ENCODE measurements around the gene SAYSD1.
A peak's percentile ranks its signal among the peaks of the same experiment; 100 is the strongest.
"Not testable (repeated sequence)": the region's sequence is repeated elsewhere in the genome, so short reads cannot be mapped to it uniquely, and the experiment has no call there.

The SAYSD1 gene
- 17.5 to 46.0 (median 24.8) reads per million in 9 experiments for total RNA-seq

GRCh38 chr6:39114704-39115599 is at the start of gene SAYSD1:
TSS of gene SAYSD1 (minus strand) at chr6:39115186. CDS start at chr6:39115089, 97 bp downstream.
- peak; percentile 88 to 91 (median 89) for DNase-seq

GRCh38 chr6:39157511-39157910 is 42.5 kb upstream of the SAYSD1 start:
- no peak overlapping the region for H3K27ac Mint-ChIP-seq
- no peak overlapping the region for H3K4me3 Mint-ChIP-seq
- DNase-seq (no peak), ATAC-seq (replicated peaks) (no peak)
- H3K9me3 Mint-ChIP-seq, result peaks cover 0 to 1% of the 10 kb centered on the region in 2 donors
- H3K27me3 Mint-ChIP-seq, result peaks cover 10 to 35% of the 10 kb centered on the region in 2 donors
- H3K36me3 Mint-ChIP-seq (ENCODE audit: insufficient read depth), result no peaks in the 10 kb centered on the region
- no peaks in the 10 kb centered on the region for H3K4me1 Mint-ChIP-seq (ENCODE audit: low read depth in 2 of 2)

More at GRCh38 chr6:39114704-39115599, at the start of gene SAYSD1:
- Mint-ChIP-seq H3K27ac (peak within 1 kb of the TSS; percentile 90 to 93), H3K27me3 (no peaks in the 10 kb centered on the region), H3K4me1 (ENCODE audit: low read depth in 2 of 2) (peaks cover 25 to 34% of the 10 kb centered on the region in 2 donors), H3K9me3 (no peaks in the 10 kb centered on the region), H3K4me3 (peak within 1 kb of the TSS; percentile 89 to 95), H3K36me3 (ENCODE audit: insufficient read depth) (peaks cover 7% of the 10 kb centered on the region)
- peak; percentile 89 for ATAC-seq (replicated peaks)

- no peak for DNase-seq
- Mint-ChIP-seq H3K9me3 (peaks cover 0 to 1% of the 10 kb centered on the region in 2 donors), H3K4me1 (ENCODE audit: low read depth in 2 of 2) (no peaks in the 10 kb centered on the region), H3K36me3 (ENCODE audit: insufficient read depth) (no peaks in the 10 kb centered on the region), H3K4me3 (no peak overlapping the region), H3K27me3 (peaks cover 17 to 42% of the 10 kb centered on the region in 2 donors), H3K27ac (no peak overlapping the region)
- no peak for ATAC-seq (replicated peaks)
Measured at GRCh38 chr6:39156801-39157200, 41.8 kb upstream of the SAYSD1 start.

- Mint-ChIP-seq H3K36me3 (ENCODE audit: insufficient read depth) (no peaks in the 10 kb centered on the region), H3K27me3 (peaks cover 23 to 50% of the 10 kb centered on the region in 2 donors), H3K9me3 (peaks cover 0 to 1% of the 10 kb centered on the region in 2 donors), H3K27ac (no peak overlapping the region), H3K4me3 (no peak overlapping the region), H3K4me1 (ENCODE audit: low read depth in 2 of 2) (no peaks in the 10 kb centered on the region)
- DNase-seq, result no peak
- ATAC-seq (replicated peaks), result no peak
Measured at GRCh38 chr6:39154705-39155104, 39.7 kb upstream of the SAYSD1 start.

GRCh38 chr6:39153766-39154397 is 38.9 kb upstream of the SAYSD1 start:
- H3K9me3 Mint-ChIP-seq, result no peaks in the 10 kb centered on the region
- ATAC-seq (replicated peaks) (no peak), DNase-seq (no peak)
- no peak overlapping the region for H3K27ac Mint-ChIP-seq
- peaks cover 31 to 58% of the 10 kb centered on the region in 2 donors for H3K27me3 Mint-ChIP-seq
- H3K36me3 Mint-ChIP-seq (ENCODE audit: insufficient read depth), result no peaks in the 10 kb centered on the region
- no peaks in the 10 kb centered on the region for H3K4me1 Mint-ChIP-seq (ENCODE audit: low read depth in 2 of 2)
- no peak overlapping the region for H3K4me3 Mint-ChIP-seq

- no peak for ATAC-seq (replicated peaks)
Measured at GRCh38 chr6:39152262-39152661, 37.3 kb upstream of the SAYSD1 start.

GRCh38 chr6:39151211-39151610 is 36.2 kb upstream of the SAYSD1 start:
- no peak for DNase-seq
- Mint-ChIP-seq H3K4me1 (ENCODE audit: low read depth in 2 of 2) (no peaks in the 10 kb centered on the region), H3K4me3 (no peak overlapping the region), H3K27me3 (peaks cover 38 to 63% of the 10 kb centered on the region in 2 donors), H3K36me3 (ENCODE audit: insufficient read depth) (no peaks in the 10 kb centered on the region), H3K27ac (no peak overlapping the region), H3K9me3 (no peaks in the 10 kb centered on the region)
- ATAC-seq (replicated peaks), result no peak

More at GRCh38 chr6:39152262-39152661, 37.3 kb upstream of the SAYSD1 start:
- Mint-ChIP-seq H3K27ac (no peak overlapping the region), H3K36me3 (ENCODE audit: insufficient read depth) (no peaks in the 10 kb centered on the region), H3K4me1 (ENCODE audit: low read depth in 2 of 2) (no peaks in the 10 kb centered on the region), H3K9me3 (no peaks in the 10 kb centered on the region), H3K4me3 (no peak overlapping the region), H3K27me3 (peaks cover 36 to 60% of the 10 kb centered on the region in 2 donors)
- DNase-seq, result no peak

- peaks cover 50 to 61% of the 10 kb centered on the region in 2 donors for H3K27me3 Mint-ChIP-seq
- no peak overlapping the region for H3K4me3 Mint-ChIP-seq
- no peak for DNase-seq
- ATAC-seq (replicated peaks), result no peak
- H3K9me3 Mint-ChIP-seq, result peaks cover 0 to 3% of the 10 kb centered on the region in 2 donors
- no peak overlapping the region for H3K27ac Mint-ChIP-seq
- H3K4me1 Mint-ChIP-seq (ENCODE audit: low read depth in 2 of 2), result no peaks in the 10 kb centered on the region
- no peaks in the 10 kb centered on the region for H3K36me3 Mint-ChIP-seq (ENCODE audit: insufficient read depth)
Measured at GRCh38 chr6:39144481-39145173, 29.6 kb upstream of the SAYSD1 start.

- DNase-seq, result no peak
- H3K27ac Mint-ChIP-seq, result no peak overlapping the region
Measured at GRCh38 chr6:39143238-39143930, 28.4 kb upstream of the SAYSD1 start.

GRCh38 chr6:39140556-39141167 is 25.7 kb upstream of the SAYSD1 start:
- ATAC-seq (replicated peaks), result no peak
- H3K27me3 Mint-ChIP-seq, result peaks cover 31 to 35% of the 10 kb centered on the region in 2 donors
- no peaks in the 10 kb centered on the region for H3K4me1 Mint-ChIP-seq (ENCODE audit: low read depth in 2 of 2)
- H3K27ac Mint-ChIP-seq, result no peak overlapping the region
- peaks cover 0 to 5% of the 10 kb centered on the region in 2 donors for H3K9me3 Mint-ChIP-seq
- DNase-seq, result no peak
- no peaks in the 10 kb centered on the region for H3K36me3 Mint-ChIP-seq (ENCODE audit: insufficient read depth)
- no peak overlapping the region for H3K4me3 Mint-ChIP-seq

More at GRCh38 chr6:39143238-39143930, 28.4 kb upstream of the SAYSD1 start:
- no peaks in the 10 kb centered on the region for H3K4me1 Mint-ChIP-seq (ENCODE audit: low read depth in 2 of 2)
- no peaks in the 10 kb centered on the region for H3K36me3 Mint-ChIP-seq (ENCODE audit: insufficient read depth)
- no peak overlapping the region for H3K4me3 Mint-ChIP-seq
- no peak for ATAC-seq (replicated peaks)
- peaks cover 39 to 49% of the 10 kb centered on the region in 2 donors for H3K27me3 Mint-ChIP-seq
- peaks cover 0 to 3% of the 10 kb centered on the region in 2 donors for H3K9me3 Mint-ChIP-seq

- H3K27ac Mint-ChIP-seq, result no peak overlapping the region
- H3K27me3 Mint-ChIP-seq, result peaks cover 24 to 30% of the 10 kb centered on the region in 2 donors
- no peak overlapping the region for H3K4me3 Mint-ChIP-seq
- H3K4me1 Mint-ChIP-seq (ENCODE audit: low read depth in 2 of 2), result no peaks in the 10 kb centered on the region
- DNase-seq (peak; percentile 14 to 27 (median 25)), ATAC-seq (replicated peaks) (no peak)
- H3K9me3 Mint-ChIP-seq, result peaks cover 0 to 3% of the 10 kb centered on the region in 2 donors
- H3K36me3 Mint-ChIP-seq (ENCODE audit: insufficient read depth), result no peaks in the 10 kb centered on the region
Measured at GRCh38 chr6:39137245-39137644, 22.3 kb upstream of the SAYSD1 start.

GRCh38 chr6:39136207-39136606 is 21.2 kb upstream of the SAYSD1 start:
- H3K4me1 Mint-ChIP-seq (ENCODE audit: low read depth in 2 of 2); H3K4me3 Mint-ChIP-seq; H3K36me3 Mint-ChIP-seq (ENCODE audit: insufficient read depth); H3K9me3 Mint-ChIP-seq; H3K27ac Mint-ChIP-seq; ATAC-seq (replicated peaks); DNase-seq: not testable (repeated sequence)
- peaks cover 30 to 36% of the 10 kb centered on the region in 2 donors for H3K27me3 Mint-ChIP-seq

Measured in effector memory CD8-positive, alpha-beta T cell (primary cell).